NOMO-1 (cell line): ENCODE measurements around the gene PCAT7.
"Not testable (repeated sequence)": the region's sequence is repeated elsewhere in the genome, so short reads cannot be mapped to it uniquely, and the experiment has no call there.

Source experiments
- DNase-seq, 2 experiments: peaks; one replicate each; lab custom pipeline; 2025; ENCODE audit not compliant: unreplicated experiment in 2 of 2; lab: John Stamatoyannopoulos, UW

The PCAT7 gene

GRCh38 chr9:94560237-94560636 is 5.4 kb downstream of the PCAT7 start:
- DNase-seq = no peak

GRCh38 chr9:94563548-94563947 is 8.7 kb downstream of the PCAT7 start:
- peak; percentile 25 to 34 for DNase-seq

- not testable (repeated sequence) for DNase-seq
These were observed 9.4 kb downstream of the PCAT7 start for GRCh38 chr9:94564279-94564678.

- no peak for DNase-seq
These were observed 11.7 kb downstream of the PCAT7 start for GRCh38 chr9:94566550-94566949.

GRCh38 chr9:94567271-94567670 is 12.4 kb downstream of the PCAT7 start:
- DNase-seq = no peak

GRCh38 chr9:94568250-94568889 is 13.5 kb downstream of the PCAT7 start:
- no peak for DNase-seq

- no peak for DNase-seq
These were observed 14.3 kb downstream of the PCAT7 start for GRCh38 chr9:94568972-94569712.

GRCh38 chr9:94576131-94576530 is 21.2 kb downstream of the PCAT7 start:
- peak; percentile 63 to 67 for DNase-seq

GRCh38 chr9:94577036-94577435 is 22.2 kb downstream of the PCAT7 start:
- no peak for DNase-seq

GRCh38 chr9:94577571-94577970 is 22.7 kb downstream of the PCAT7 start:
- no peak for DNase-seq

- DNase-seq = no peak
These were observed 26.8 kb downstream of the PCAT7 start for GRCh38 chr9:94581728-94582127.

GRCh38 chr9:94584555-94584954 is 29.7 kb downstream of the PCAT7 start:
- no peak for DNase-seq

GRCh38 chr9:94586316-94586715 is 31.4 kb downstream of the PCAT7 start:
- DNase-seq = peak; percentile 20 to 66

GRCh38 chr9:94586814-94587213 is 31.9 kb downstream of the PCAT7 start:
- DNase-seq = no peak

GRCh38 chr9:94588681-94589080 is 33.8 kb downstream of the PCAT7 start:
- DNase-seq = no peak

GRCh38 chr9:94591046-94591545 is 36.2 kb downstream of the PCAT7 start:
- not testable (repeated sequence) for DNase-seq

GRCh38 chr9:94591876-94592275 is 37.0 kb downstream of the PCAT7 start:
- DNase-seq = no peak

GRCh38 chr9:94592683-94593082 is 37.8 kb downstream of the PCAT7 start:
- not testable (repeated sequence) for DNase-seq

- no peak for DNase-seq
These were observed 38.8 kb downstream of the PCAT7 start, which contains the start of gene FBP2 for GRCh38 chr9:94593459-94594345. FBP2 (minus strand) TSS chr9:94593824; CDS start chr9:94593726, 98 bp downstream.

GRCh38 chr9:94599102-94599501 is 44.2 kb downstream of the PCAT7 start:
- DNase-seq = no peak

- DNase-seq = no peak
These were observed 45.4 kb downstream of the PCAT7 start for GRCh38 chr9:94600258-94600657.
